AG04449 (cell line): ENCODE data around the gene PDE4D.

Source experiments
- CTCF ChIA-PET: fragments of 350-600 bp; formaldehyde crosslinking; extraction: SDS; loops from one replicate; lab custom pipeline; 2021; ENCODE audit warnings: antibody characterized with exemption; lab: Yijun Ruan, JAX
- POLR2A ChIA-PET: fragments of 400-600, 350-600 bp; formaldehyde crosslinking; extraction: SDS; loops from one replicate; lab custom pipeline; 2020; ENCODE audit warnings: antibody characterized with exemption, inconsistent platforms; lab: Yijun Ruan, JAX
- DNase-seq: peaks from one replicate; pipeline ENCODE4 v3.0.0-alpha.2; 2010; ENCODE audit warnings: low read depth, low spot score
- H3K4me3 ChIP-seq: 2 replicates; pipeline ENCODE4 v1.5.1; 2011; ENCODE audit warnings: low read depth, mild to moderate bottlenecking, control low read depth, low read length
- CTCF ChIP-seq: IDR thresholded peaks from one replicate; pipeline ENCODE4 v1.5.1; 2011; ENCODE audit warnings: mild to moderate bottlenecking, moderate library complexity, low read length, control low read depth, inconsistent platforms; ENCODE audit not compliant: insufficient read depth; ENCODE audit errors: missing control alignments

The PDE4D gene

GRCh38 chr5:59439303-59439702 lies 454.2 kb downstream of the PDE4D start:
- TF ChIP-seq CTCF: no peak
- ChIA-PET CTCF (no interaction called here), POLR2A (no interaction called here)
- H3K4me3 ChIP-seq: no peak overlapping the region
- no peak for DNase-seq

GRCh38 chr5:59437176-59437575 lies 456.4 kb downstream of the PDE4D start:
- H3K4me3 ChIP-seq: no peak overlapping the region
- POLR2A ChIA-PET: no interaction called here
- no peak for TF ChIP-seq CTCF
- DNase-seq: no peak
- CTCF ChIA-PET: interaction anchor here (1.3 kb wide), 1 partner anchor 237 kb away, joined by 4 read pairs; no protein-coding TSS in a partner anchor

GRCh38 chr5:59436364-59437148 lies 457.0 kb downstream of the PDE4D start:
- no peak for DNase-seq
- ChIA-PET POLR2A (no interaction called here), CTCF (interaction anchor here (1.5 kb wide), 1 partner anchor 247 kb away, joined by 4 read pairs; no protein-coding TSS in a partner anchor)
- no peak overlapping the region for H3K4me3 ChIP-seq
- TF ChIP-seq CTCF: no peak

GRCh38 chr5:59433174-59433573 lies 460.4 kb downstream of the PDE4D start:
- no peak overlapping the region for H3K4me3 ChIP-seq
- no peak for DNase-seq
- ChIA-PET POLR2A (no interaction called here), CTCF (no interaction called here)
- TF ChIP-seq CTCF: no peak

- no peak for DNase-seq
- POLR2A ChIA-PET: no interaction called here
- CTCF ChIA-PET: no interaction called here
- no peak for TF ChIP-seq CTCF
- no peak overlapping the region for H3K4me3 ChIP-seq
These were observed 463.4 kb downstream of the PDE4D start for GRCh38 chr5:59430066-59430685.

- POLR2A ChIA-PET: no interaction called here
- DNase-seq: no peak
- no peak for TF ChIP-seq CTCF
- CTCF ChIA-PET: no interaction called here
- H3K4me3 ChIP-seq: no peak overlapping the region
These were observed 465.1 kb downstream of the PDE4D start for GRCh38 chr5:59428391-59428790.
